Adrenal gland (tissue), 12 donors: Measurements from ENCODE around the gene ABCA8. TPM values are rescaled to one million over a fixed set of nuclear protein-coding genes. Genes with fewer than 3 reads are reported as not detected.

Experiments
- DNase-seq, 7 donors: peaks; one replicate each; pipeline ENCODE4 v3.0.0-alpha.2; 2019 to 2020
- H3K27ac ChIP-seq, 5 donors: fragments of 200-600 bp; sonication (generic) in 4 of 5; 1 replicate in 3 of 5; 2 replicates in 2 of 5; pipeline versions ENCODE4 v1.5.1 to v1.8.0; 2016 to 2020; ENCODE audit warnings: mild to moderate bottlenecking in 1 of 5
- H3K27me3 ChIP-seq: fragments of 200-600 bp; 2 replicates; pipeline ENCODE4 v1.8.0; 2021
- H3K36me3 ChIP-seq, 2 donors: fragments of 200-600 bp; replicated peaks in 1 of 2; 1 replicate in 1 of 2; 2 replicates in 1 of 2; pipeline versions ENCODE4 v1.5.1 to v1.8.0; 2018 to 2022
- H3K4me1 ChIP-seq, 2 donors: fragments of 200-600 bp; replicated peaks in 1 of 2; 1 replicate in 1 of 2; 2 replicates in 1 of 2; pipeline versions ENCODE4 v1.5.1 to v1.8.0; 2018 to 2021
- H3K4me3 ChIP-seq, 4 donors: fragments of 200-600 bp; sonication (generic) in 3 of 4; one replicate each; pipeline ENCODE4 v1.5.1; 2016 to 2018
- H3K9me3 ChIP-seq, 3 donors: fragments of 200-600 bp; sonication (generic) in 1 of 3; replicated peaks in 1 of 3; 1 replicate in 2 of 3; 2 replicates in 1 of 3; pipeline versions ENCODE4 v1.5.1 to v1.8.0; 2016 to 2021
- CTCF ChIP-seq, 6 experiments: fragments of 450-650 bp in 4 of 6; fragments of 200-600 bp in 2 of 6; sonication (generic) in 1 of 6; IDR thresholded peaks; 1 replicate in 5 of 6; 2 replicates in 1 of 6; pipeline versions ENCODE4 v1.5.1 to v1.8.0; 2016 to 2021; ENCODE audit warnings: antibody characterized with exemption in 6 of 6, mild to moderate bottlenecking in 2 of 6, moderate library complexity in 1 of 6
- POLR2A ChIP-seq, 2 donors: fragments of 450-650 bp; IDR thresholded peaks; one replicate each; pipeline ENCODE4 v1.6.1; 2017; ENCODE audit warnings: antibody characterized with exemption in 2 of 2, mild to moderate bottlenecking in 2 of 2, moderate library complexity in 1 of 2
- WGBS, 4 donors: extraction: QIAGEN DNeasy Blood & Tissue Kit in 2 of 4; methylation state at CpG; one replicate each; pipeline versions ENCODE4 v1.1.5 to v1.1.7; 2013 to 2017; 5-methylcytosine and 5-hydroxymethylcytosine counted together
- intact Hi-C, 2 donors: fragments of 100-400 bp; cut with DNase I; formaldehyde crosslinking; loops; one replicate each; pipeline versions ENCODE4 v1.14.1 to v1.15.0; 2022 to 2023
- polyA plus RNA-seq, 3 donors: library from polyadenylated mRNA; stranded (reverse); fragments of 200-250 nt in 2 of 3; fragments of 350-450 nt in 1 of 3; fragmentation: Illumina TruSeq in 1 of 3; extraction: RNeasy Lipid Tissue Mini Kit (QIAGEN cat#74804) in 1 of 3; gene quantifications; one replicate each; pipeline ENCODE4 v1.2.3, GENCODE V29; 2013 to 2014
- total RNA-seq, 9 donors: library from RNA; depleted of rRNA in 4 of 9; stranded (reverse); fragments of >200 nt in 4 of 9; fragments of 120-200 nt in 1 of 9; fragmentation: NEBNext Ultra II Directional in 1 of 9; extraction: Animal tissue kit (Norgen Biotek cat#: 25700) in 1 of 9; gene quantifications; one replicate each; pipeline versions ENCODE4 v1.1.0 to v1.2.4, GENCODE V29; 2013 to 2023
- donor health status: healthy with polysubstance abuse.
- donor health status: Bipolar disorder and iron deficiency.
- donor health status: DM: yes; HTN: yes; CAD: no.
- donor health status: DM: no; HTN: no; CAD: no.
- donor health status: DM: no; HTN: no; CAD: no.
- donor health status: DM: yes; HTN: yes; CAD: no.

Gene ABCA8
- total and polyA plus RNA-seq, 12 donors: 16.1 to 247 (median 116) TPM

- TF ChIP-seq CTCF (IDR thresholded peaks at IDR 0.05) (no peak), POLR2A (IDR thresholded peaks at IDR 0.05) (no peak)
- 58 to 76% (median 71%) methylated on average over 3 of the region's 3 CpGs for WGBS, 4 donors
- Histone ChIP-seq H3K27me3 (no peaks in the 10 kb centered on the region), H3K36me3 (peaks cover 0 to 4% of the 10 kb centered on the region in 2 donors), H3K4me3 (no peak overlapping the region), H3K9me3 (no peaks in the 10 kb centered on the region), H3K4me1 (no peaks in the 10 kb centered on the region), H3K27ac (no peak overlapping the region)
- no peak for DNase-seq
- intact Hi-C loops: no loop called here
Measured at GRCh38 chr17:68939195-68939594, 16.0 kb downstream of the ABCA8 start.

- WGBS, 4 donors: 84 to 89% (median 86%) methylated on average over 8 of the region's 8 CpGs
Measured at GRCh38 chr17:68937890-68938514, 17.2 kb downstream of the ABCA8 start.

GRCh38 chr17:68927516-68927915 lies 27.7 kb downstream of the ABCA8 start:
- no peak for TF ChIP-seq POLR2A (IDR thresholded peaks at IDR 0.05)
- no peak for TF ChIP-seq CTCF (IDR thresholded peaks at IDR 0.05)
- intact Hi-C loops: no loop called here
- Histone ChIP-seq H3K4me1 (peaks cover under 1 to 11% of the 10 kb centered on the region in 2 donors), H3K9me3 (no peaks in the 10 kb centered on the region), H3K4me3 (no peak overlapping the region), H3K27me3 (no peaks in the 10 kb centered on the region), H3K36me3 (peaks cover 0 to 8% of the 10 kb centered on the region in 2 donors), H3K27ac (no peak overlapping the region)
- no peak for DNase-seq
- 77 to 83% (median 80%) methylated on average over 4 of the region's 4 CpGs for WGBS, 4 donors

More at GRCh38 chr17:68937890-68938514, 17.2 kb downstream of the ABCA8 start:
- Histone ChIP-seq H3K4me3 (no peak overlapping the region), H3K36me3 (peaks cover 0 to 4% of the 10 kb centered on the region in 2 donors), H3K27ac (no peak overlapping the region), H3K4me1 (peaks cover 0 to 4% of the 10 kb centered on the region in 2 donors), H3K27me3 (no peaks in the 10 kb centered on the region), H3K9me3 (no peaks in the 10 kb centered on the region)
- intact Hi-C loops: no loop called here
- TF ChIP-seq CTCF (IDR thresholded peaks at IDR 0.05) (no peak), POLR2A (IDR thresholded peaks at IDR 0.05) (no peak)
- DNase-seq: no peak

- intact Hi-C loops: no loop called here
- Histone ChIP-seq H3K4me3 (no peak overlapping the region), H3K9me3 (no peaks in the 10 kb centered on the region), H3K4me1 (peaks cover 14 to 22% of the 10 kb centered on the region in 2 donors), H3K36me3 (no peaks in the 10 kb centered on the region), H3K27ac (no peak overlapping the region), H3K27me3 (no peaks in the 10 kb centered on the region)
- TF ChIP-seq POLR2A (IDR thresholded peaks at IDR 0.05): no peak
- no peak for TF ChIP-seq CTCF (IDR thresholded peaks at IDR 0.05)
- 88 to 92% (median 90%) methylated on average over 9 of the region's 9 CpGs for WGBS, 4 donors
- no peak for DNase-seq
Measured at GRCh38 chr17:68924793-68925720, 30.1 kb downstream of the ABCA8 start.
